NOMO-1 (cell line): ENCODE results near the gene RPTOR.

Experiments used
- DNase-seq, 2 experiments: peaks; one replicate each; lab custom pipeline; 2025; ENCODE audit not compliant: unreplicated experiment in 2 of 2; lab: John Stamatoyannopoulos, UW

RPTOR gene

GRCh38 chr17:80586846-80587228 is 42.2 kb downstream of the RPTOR start:
- DNase-seq: no peak

- DNase-seq: no peak
Observed at GRCh38 chr17:80588702-80589383, 44.2 kb downstream of the RPTOR start.

GRCh38 chr17:80591788-80592187 is 47.1 kb downstream of the RPTOR start:
- DNase-seq: no peak

- DNase-seq: no peak
Observed at GRCh38 chr17:80592243-80592642, 47.6 kb downstream of the RPTOR start.

GRCh38 chr17:80593181-80593580 is 48.5 kb downstream of the RPTOR start:
- DNase-seq: no peak

- DNase-seq: no peak
Observed at GRCh38 chr17:80594431-80595269, 50.0 kb downstream of the RPTOR start.

DNA sequence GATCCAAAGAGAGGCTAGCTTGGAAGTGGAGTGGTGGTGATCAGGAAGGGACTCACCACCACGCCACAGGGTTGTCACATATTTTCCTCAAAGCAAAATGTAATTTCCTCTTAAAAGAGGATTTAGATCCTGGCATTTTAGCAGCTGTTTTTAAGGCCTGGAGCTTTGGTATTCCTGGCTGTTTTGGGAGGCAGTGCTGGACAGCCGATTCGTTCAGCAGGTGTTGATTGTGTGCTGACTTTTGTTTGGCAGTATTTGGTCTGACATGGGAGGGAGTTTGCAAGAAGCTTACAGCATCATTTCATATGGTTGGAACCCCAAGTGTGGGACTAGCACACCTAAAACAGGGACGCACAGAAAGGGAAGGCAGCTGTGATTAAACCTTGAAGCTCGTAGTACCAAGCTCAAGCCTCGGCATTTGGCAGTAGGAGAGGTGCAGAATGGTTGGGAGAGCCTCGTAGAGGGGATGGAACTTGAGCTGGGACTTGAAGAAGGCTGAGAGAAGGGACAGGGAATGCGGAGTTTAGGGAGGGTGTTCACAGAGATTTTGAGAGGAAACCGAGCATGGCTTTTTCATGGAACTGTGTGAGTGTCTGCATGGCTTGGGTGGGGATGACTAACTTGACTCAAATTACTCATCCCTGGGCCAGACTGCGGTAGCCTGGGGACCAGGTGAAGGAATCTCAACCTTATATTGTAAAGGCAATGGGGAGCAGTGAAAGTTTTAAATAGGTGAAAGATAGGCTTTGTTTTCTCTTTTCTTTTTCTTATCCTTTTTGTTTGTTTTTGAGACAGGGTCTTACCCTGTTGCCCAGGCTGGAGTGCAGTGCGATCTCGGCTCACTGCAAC is 52.3 kb downstream of the RPTOR start:
- no peak for DNase-seq

DNA sequence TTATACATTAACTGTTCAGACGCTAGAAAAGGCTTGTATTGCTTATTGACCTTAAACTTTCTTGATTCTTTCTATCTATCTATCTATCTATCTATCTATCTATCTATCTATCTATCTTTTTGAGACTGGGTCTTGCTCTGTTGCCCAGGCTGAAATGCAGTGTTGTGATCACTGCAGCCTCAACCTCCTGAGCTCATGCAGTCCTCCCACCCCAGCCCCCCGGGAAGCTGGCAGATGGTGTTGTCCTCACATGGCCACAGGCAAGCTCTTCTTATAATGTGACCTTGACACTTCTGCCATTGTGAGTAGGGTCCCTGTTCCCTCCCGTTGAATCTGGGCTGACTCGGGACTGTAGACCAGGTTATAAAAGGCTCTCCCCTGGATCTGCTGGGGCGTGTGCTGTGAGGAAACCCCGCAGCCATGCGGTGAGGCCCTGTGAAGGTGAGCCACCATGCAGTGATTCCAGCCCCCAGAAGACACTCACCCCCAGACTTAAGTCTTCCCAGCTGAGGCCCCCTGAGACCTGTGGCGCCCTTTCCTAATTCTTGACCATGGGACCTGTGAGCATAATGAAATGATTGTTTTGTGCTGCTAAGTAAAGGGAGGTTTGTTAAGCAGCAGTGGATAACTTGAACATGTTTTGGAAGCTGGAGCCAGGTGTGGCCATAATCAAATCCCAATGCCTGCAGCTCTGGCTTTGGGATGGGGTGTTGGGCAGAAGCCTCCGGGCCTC is 54.3 kb downstream of the RPTOR start:
- no peak for DNase-seq

- peak in 1 of 2 experiments; percentile 41 for DNase-seq
Observed at GRCh38 chr17:80599546-80600305, 55.1 kb downstream of the RPTOR start.

DNA sequence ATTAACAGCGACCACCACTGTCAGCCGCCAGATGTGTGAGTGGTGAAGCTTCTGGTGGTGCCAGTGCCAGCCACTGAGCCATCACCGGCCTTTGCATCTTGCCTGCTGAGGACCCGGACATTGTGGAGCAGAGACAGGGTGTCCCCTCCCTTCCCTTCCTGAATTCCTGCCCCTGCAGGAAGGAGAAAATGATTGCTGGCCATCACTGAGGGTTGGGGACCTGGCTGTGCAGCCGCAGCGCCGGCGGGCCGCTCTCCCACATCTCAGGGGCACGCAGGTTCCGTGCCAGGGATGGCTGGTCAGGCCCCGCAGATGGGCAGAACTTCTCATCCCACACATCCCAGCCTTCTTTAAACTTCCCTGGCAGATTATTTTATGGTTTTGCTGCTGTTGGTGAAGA is 56.5 kb downstream of the RPTOR start:
- no peak for DNase-seq

DNA sequence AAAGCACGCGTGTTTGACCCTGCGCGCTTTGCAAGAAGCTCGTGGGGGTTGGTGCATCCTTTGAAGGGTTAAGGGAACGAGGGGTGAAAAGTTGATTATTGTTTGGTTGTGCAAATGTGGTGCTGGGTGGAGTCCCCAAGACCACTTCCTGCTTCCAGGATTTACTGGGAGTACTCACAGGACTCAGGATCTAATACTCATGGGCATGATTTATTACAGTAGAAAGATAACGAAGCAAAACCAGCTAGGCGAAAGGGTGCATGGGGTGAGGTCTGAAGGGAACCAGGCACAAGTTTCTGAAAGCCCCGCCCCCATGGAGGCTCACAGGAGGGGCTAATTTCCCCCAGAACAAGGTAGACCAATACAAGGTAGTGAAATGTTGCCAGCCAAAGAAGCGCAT is 58.8 kb downstream of the RPTOR start:
- peak; percentile 58 to 66 for DNase-seq

- peak; percentile 38 to 87 for DNase-seq
Observed at GRCh38 chr17:80604009-80604669, 59.5 kb downstream of the RPTOR start.

GRCh38 chr17:80604670-80605010 is 60.0 kb downstream of the RPTOR start:
- DNase-seq: no peak

- DNase-seq: no peak
Observed at GRCh38 chr17:80605326-80606066, 60.9 kb downstream of the RPTOR start.

GRCh38 chr17:80608326-80608725 is 63.7 kb downstream of the RPTOR start:
- DNase-seq: no peak

DNA sequence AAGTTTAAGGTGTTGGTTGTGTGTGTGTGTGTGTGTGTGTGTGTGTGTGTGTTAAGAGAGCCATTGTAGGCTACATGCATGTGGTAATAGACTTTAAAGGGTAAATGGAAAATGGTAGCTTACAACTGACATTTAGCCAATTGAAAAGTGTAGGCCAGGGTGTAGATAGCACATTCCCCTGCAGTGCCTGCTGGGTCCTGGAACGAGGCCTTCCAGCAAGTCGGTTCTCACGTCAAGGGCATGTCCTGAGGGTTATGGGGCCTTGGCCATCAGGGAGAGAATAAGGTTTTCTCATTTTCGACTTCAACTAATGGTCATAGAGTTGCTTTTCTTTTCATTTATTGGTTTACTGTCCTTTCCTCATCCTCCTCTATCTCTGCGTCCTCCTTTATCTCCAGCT is 65.1 kb downstream of the RPTOR start:
- DNase-seq: no peak

- no peak for DNase-seq
Observed at GRCh38 chr17:80611816-80612215, 67.2 kb downstream of the RPTOR start.

DNA sequence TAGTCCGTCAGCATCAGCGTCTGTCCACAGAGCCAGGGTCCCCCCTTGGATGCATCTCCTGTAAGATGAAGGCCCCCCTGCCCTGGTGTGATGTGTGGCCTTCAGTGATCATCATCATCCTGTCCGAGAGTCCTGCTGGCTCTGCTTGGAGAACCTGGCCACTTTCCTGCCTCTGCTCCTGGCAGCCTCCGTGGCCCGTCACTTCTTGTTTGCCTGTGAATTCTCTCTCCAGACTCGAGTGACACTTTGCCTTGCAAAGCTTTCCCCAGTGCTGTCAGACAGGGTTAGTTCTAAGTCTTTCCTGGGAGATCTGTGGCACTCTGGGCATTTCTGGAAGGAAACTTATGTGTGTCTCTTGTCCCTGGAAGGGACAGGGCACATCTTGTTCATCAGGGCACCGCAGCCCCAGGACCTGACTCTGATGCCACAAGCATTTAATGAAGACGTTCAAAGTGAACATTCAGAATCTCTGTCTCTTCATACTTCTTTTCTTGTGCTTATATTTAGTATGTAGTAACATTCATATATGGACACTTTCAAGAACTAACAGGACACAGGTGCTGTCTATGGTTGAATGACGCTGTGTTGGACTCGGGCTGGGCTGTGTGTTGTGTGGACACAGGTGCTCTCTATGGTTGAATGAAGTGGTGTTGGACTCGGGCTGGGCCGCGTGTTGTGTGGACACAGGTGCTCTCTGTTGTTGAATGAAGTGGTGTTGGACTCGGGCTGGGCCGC is 68.5 kb downstream of the RPTOR start:
- no peak for DNase-seq
